ENCODE results near the gene DNAJB6.
"Not testable (repeated sequence)": the region's sequence is repeated elsewhere in the genome, so short reads cannot be mapped to it uniquely, and the experiment has no call there.

Gene DNAJB6

DNA sequence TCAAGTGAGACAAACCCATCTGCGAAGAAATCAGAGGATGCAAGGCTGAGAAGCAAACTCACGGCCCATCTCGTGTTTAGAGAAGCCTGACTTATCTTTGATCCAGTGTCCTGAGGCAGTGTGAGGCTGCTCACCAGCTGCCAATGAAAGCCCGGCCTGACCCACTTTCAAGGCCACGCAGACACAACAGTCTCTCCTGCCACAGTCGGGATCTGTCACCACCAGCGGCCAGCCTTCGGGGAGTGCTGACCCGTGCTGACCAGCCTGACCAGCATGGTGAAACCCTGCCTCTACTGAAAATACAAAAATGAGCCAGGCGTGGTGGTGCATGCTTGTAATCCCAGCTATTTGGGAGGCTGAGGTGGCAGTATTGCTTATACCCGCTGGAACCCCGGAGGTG, 7.4 kb upstream of the DNAJB6 start:
- no peak for DNase-seq

DNA sequence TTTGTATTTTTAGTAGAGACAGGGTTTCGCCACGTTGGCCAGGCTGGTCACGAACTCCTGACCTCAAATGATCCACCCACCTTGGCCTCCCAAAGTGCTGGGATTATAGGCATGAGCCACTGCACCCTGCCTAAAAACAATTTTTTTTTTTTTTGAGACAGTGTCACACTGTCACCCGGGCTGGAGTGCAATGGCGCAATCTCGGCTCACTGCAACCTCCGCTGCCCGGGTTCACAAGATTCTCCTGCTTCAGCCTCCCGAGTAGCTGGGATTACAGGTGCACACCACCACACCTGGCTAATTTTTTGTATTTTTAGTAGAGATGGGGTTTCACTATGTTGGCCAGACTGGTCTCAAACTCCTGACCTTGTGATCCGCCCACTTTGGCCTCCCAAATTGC, 6.2 kb upstream of the DNAJB6 start:
- DNase-seq: not testable (repeated sequence)

DNA sequence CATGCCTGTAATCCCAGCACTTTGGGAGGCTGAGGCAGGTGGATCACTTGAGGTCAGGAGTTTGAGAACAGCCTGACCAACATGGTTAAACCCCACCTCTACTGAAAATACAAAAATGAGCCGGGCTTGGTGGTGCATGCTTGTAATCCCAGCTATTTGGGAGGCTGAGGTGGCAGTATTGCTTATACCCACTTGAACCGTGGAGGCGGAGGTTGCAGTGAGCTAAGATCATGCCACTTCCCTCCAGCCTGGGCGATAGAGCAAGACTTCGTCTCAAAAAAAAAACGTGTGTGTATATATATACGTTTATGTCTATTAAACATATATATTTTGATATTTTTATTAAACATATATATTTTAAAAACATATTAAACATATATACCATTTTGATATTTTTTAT, 5.8 kb upstream of the DNAJB6 start:
- not testable (repeated sequence) for DNase-seq

DNA sequence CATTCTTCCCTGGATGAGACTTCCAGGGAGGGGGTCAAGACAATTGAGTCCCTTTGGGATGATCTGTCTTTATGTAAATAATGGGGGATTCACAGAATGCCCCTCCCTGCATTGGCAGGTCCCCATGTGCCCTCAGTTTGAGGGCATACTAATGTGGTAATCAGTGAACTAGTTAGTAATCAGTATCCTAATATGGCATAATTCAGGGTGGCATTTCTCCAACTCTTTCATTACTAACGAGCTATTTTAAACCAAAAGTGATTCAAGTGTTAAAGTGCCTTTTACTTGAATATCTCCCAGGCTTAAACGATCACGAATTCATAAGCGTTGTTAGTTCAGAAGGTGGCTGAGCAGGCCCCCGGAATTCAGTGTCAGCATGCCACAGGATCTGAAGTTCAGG, 1.6 kb upstream of the DNAJB6 start:
- DNase-seq: no peak

DNA sequence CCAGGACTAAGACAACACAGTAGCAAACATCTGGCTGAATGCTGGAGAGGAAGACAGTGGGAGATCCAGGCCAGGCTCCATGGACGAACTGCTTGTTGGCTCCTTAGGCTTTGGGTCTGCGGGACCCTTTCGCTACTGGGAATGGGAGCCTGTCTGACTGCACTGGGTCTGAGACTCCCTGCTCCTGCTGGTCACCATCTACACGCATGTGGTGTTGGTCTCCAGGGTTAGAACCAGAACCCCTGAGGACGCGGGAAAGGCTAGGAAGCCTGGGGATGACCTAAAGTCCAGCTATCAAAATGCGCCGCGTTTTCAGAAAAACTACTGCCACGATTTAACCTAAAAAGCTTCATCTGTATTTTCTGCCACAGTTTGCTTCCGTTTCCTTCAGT, 817 bp upstream of the DNAJB6 start:
- no peak for DNase-seq

DNA sequence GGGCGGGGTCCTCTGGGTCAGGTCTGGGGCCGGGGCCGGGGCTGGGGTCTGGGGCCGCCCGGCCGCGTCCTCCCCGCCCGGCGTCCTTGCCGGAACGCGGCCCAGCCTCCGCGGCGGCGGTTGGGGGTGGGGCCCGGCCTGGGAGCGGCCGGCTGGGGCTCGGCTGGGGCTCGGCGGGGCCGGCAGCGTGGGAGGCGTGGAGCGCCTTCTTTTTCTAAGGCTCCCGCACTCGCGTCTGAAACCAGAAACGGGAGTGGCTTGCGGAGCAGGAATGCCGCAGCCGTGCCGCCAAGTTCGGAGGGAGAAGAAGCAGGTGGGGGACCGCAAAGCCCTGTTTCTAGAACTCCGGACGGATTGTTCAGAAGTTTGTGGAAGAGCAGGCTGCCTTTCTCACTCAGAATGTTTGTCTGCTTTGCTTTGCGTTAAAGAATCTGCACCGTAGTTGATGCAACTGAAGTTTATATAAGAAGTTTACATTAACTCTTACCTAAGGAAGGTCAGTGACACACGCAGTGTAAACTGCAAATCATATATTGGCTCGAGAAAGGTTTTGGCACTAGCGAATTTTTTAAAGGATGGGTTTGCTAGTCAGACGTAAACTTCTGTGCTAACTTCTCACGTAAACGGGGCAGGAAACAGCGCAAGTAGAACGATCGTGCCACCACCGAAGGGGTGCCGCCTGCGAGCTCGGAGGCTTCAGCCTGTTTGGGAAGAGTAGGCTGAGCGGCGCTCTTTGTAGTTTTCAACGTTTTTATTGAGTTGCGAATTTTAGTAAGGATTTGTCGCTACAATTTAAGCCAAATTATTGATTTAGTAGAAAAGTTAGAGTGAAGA, 729 bp downstream of the DNAJB6 start:
- no peak for DNase-seq

DNA sequence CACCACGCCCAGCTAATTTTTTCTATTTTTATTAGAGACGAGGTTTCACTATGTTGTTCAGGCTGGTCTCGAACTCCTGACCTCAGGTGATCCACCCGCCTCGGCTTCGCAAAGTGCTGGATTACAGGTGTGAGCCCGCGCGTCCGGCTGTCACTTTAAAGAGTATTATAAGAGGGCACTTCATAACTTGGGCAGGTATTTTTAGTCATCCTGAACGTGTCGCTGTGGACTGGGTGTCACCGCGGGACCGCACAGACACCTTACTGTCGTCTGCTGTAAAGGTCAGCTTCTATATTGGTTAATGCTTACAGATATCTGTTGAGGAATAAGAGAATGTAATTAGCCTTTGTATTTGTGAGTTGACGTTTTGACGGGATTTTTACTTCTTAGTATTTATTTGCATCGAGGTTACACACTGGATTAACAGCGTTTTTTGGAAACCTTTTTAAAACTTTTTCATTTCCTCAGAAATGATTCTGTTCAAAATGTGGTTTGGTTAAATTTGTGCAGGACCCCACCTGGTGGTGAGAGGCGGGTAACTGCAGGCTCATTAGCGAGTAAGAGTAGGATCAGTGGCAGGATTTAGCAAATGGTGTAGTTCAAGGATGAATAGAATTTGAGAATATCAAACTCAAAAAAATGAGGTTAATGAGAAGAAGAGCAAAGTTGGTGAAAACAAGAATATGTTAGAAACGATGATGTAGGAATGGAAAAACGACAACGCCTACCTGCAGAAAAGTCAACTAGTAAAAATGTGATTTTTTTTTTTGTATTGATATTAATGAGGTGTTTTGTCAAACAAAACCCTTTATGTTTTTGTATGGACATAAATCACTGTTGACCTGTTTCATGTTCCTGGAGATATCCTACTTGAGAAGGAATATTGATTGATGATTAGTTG, 3.2 kb downstream of the DNAJB6 start:
- DNase-seq: peak; percentile 13 to 24

DNA sequence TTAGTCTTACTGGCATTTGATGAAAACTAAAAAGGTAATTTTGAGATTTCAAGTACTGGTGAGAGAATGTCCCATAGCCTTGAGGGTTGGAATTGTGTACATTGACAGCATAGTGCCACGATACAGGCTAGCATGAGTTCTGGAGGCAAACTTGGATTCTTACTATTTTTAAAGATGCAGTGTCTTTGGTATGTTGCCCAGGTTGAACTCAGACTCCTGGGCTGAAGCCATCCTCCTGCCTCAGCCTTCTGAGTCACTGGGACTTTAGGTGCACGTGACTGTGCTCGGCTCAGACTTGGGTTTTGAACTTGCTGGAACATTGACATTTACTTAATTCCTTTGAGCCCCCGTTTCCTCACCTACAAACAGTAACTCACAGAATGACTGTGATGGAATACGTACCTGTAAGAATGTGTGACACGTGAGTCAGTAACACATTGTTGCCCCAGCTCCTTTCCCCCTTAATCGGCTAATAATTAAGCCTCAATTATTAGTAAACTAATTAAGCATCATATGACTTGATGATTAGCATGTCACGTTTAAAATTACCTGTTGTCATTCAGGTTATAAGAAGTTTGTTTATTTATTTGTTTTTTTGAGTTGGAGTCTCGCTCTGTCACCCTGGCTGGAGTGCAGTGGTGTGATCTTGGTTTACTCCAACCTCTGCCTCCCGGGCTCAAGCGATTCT, 10.6 kb downstream of the DNAJB6 start:
- DNase-seq: no peak

DNA sequence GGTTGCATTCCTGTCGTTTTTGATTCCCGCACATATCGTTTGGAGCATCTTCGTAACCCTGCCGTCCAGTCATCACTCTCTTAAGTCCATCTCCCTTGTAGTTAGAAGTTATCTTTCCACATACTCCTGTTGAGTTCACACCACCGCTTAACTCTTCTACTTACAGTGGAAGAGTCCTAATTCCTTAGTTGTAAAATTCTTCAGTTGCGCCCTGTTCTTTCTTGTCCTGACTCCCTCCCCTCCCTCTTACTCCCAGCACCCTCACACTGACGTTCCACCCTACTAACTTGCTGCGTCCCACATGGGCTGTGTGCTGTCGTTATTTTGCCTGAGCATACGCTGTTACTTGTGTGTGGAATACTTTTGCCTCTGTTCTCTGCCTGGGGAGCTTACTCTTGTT, 11.7 kb downstream of the DNAJB6 start:
- no peak for DNase-seq

DNA sequence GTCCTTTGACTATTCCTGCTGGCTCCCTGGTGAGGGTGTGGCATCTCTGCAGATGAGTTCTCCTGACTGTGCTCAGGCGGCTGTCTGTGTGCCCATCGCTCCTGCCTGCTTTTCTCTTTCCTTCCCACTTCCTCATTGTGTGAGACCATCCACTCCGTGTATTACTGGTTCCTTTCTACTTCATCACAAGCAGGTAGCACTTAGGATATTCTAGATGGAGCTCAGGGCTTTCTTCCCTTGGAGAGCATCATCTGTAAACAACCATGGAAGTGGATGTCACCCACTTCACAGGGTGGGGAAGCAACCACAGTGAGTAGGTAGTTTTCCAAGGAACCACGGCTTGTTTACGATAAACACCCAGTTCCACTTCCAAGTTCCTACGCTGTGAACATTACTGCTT, 15.7 kb downstream of the DNAJB6 start:
- DNase-seq: peak in 1 of 2 experiments; percentile 40

DNA sequence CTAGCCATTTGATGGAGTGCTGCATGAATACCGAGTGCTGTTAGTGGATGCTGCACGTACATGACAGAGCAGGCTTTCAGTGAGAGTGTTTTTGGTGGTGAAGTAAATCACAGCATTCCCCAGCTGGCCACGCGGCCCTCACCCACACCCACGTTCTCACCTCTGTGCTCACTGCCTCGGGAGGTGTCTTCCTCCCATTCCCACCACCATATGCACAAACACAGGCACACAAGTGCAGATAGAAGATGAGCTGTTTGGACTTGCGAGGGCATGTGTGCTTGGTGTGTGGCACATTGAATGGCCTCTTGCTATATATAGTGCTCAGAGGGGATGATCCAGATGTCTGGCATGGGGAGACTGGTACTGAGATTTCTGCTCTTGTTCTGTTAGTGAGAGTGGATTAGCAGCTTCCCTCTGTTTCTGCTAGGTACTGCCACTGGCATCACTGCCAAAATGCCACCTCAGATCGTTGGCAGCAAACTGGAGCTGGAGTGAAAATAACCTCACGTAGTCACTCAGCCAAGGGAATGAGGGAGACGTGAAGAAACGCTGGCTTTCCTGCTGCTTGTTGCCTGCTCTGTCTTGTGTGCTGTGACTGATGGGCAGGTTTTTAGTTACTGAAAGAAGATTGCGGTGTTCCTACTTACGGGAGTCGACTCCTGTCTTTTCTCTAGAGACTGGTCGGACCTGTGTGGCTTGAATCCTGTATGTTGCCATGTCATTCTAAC, 19.1 kb downstream of the DNAJB6 start:
- no peak for DNase-seq

DNA sequence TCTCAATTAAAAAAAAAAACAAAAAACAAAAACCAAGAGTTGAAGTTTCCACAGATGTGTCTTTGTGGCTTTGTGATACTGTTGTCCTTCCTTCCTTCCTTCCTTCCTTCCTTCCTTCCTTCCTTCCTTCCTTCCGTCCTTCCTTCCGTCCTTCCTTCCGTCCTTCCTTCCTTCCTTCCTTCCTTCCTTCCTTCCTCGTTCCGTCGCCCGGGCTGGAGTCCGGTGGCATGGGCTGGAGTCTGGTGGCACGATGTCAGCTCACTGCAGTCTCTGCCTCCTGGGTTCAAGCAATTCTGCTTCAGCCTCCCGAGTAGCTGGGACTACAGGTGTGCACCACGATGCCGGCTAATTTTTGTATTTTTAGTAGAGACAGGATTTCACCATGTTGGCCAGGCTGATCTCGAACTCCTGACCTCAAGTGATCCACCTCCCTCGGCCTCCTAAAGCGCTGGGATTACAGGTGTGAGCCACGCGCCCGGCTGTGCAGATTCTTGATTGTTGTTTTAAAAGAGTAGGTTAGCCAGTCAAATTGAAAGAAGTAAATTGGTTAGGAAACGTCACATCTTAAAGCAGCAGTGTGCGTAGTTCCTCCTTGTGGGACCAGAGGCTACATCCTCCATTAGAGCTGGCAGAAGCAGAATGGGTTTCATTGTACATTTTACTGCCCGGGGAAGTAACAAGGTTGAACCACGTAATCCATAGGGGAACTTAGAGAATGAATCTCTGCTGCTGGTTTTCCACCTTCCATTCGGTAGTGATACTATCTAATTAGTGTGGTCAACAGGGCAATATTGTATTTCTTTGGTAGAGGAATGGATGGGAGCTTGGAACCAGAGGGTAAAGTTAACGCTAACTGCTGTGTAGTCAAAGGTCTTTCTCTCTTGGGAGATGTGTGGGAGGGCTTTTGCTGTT, 20.6 kb downstream of the DNAJB6 start:
- no peak for DNase-seq

DNA sequence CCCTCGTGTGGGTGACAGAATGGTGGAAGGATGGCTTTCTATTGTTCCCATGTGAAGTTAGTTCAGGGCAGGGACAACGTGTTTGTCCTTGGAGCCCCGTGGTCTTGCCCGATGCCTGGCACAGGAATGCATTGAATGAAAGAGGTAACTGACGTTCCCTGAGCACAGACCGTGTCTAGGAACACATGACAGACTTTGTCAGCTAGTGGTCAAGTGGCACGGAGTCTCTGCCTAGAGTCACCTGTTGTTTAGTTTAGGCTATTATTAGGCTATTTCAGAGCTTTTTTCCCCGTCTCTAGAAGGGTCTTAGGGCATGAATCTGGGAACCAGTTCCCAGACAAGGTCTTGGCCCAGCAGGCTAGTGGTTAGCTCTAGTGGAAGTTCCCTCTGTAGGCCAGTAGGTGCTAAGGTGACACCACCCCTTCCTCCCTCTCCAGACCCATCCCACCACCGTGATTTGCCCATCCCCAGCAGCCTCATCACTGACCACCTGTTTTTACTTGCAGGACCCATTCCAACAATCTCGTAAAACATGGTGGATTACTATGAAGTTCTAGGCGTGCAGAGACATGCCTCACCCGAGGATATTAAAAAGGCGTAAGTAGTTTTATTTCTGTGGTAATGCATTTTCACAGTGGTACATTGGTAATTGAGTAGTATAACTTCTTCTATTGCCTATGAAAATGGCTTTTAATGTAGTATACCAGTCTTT, 21.4 kb downstream of the DNAJB6 start:
- peak in 1 of 2 experiments; percentile 48 for DNase-seq

DNA sequence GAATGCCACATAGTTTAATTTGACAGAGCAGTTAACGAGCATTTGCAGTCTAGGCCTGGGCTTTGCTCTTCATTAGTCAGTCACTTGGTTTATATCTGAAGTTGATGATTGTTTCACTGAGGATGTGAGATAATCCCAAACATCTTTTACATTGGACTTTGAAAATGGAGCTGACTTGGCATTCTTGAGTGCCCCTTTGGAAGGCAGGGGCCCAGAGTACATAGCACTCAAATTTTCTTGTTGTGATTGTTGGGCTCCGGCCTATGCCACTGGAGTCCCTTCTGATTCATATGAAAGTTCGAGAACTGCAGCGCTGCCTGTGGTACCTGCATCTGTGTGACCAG, 21.9 kb downstream of the DNAJB6 start:
- DNase-seq: peak in 1 of 2 experiments; percentile 45

DNA sequence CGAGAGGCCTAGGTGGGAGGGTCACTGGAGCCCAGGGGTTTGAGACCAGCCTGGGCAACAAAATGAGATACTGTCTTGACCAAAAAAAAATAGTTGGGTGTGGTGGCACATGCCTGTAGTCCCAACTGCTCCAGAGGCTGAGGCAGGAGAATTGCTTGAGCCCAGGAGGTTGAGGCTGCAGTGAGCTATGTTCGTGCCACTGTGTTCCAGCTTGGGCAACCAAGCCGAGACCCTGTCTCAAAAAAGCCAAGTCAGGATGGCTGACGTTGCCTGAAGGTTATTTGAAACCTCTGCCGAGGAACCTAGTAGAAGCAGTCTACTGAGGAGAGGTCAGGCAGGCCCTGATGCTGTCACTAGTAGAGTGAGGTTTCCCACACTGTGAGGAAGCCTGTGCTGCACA, 22.8 kb downstream of the DNAJB6 start:
- no peak for DNase-seq

DNA sequence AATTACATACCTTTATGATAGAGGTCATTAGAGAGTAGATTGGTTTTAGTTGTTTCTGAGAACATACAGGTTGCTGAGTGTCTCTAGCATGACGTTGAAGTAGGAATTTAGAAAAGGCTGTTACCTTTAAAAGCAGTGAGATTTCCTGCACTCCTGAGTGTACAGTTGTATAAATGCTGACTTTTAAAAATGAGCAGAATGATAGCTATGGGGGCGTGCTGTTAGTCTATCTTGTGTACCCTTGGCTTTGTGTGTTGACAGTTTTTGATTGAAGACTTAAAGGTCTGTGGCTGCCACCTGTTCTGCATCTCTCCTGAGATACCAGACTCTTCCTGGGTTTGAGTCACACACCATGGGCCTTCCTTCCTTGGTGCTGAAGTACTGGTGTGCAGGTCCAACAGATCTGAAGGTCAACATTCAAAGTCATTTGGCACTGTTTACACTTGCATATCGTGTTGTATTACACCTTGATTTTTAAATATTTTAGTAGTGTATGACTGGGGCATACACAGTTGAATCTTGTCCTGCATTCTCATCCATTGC, 23.8 kb downstream of the DNAJB6 start:
- no peak for DNase-seq

DNA sequence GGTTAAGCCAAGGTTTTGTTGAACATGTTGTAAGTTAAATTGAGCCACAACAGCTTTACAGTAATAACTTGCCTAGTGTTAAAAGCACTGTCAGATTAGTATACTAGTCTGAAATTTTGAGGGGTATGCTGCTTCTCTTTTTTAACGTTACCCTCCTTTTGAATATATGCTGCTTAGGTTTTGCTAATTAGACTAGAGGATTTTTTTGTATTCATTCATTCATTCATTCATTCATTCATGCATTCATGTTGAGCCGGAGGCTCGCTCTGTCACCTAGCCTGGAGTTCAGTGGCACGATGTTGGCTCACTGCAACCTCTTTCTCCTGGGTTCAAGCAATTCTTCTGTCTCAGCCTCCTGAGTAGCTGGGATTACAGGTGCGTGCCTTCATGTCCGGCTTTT, 24.7 kb downstream of the DNAJB6 start:
- DNase-seq: no peak

DNA sequence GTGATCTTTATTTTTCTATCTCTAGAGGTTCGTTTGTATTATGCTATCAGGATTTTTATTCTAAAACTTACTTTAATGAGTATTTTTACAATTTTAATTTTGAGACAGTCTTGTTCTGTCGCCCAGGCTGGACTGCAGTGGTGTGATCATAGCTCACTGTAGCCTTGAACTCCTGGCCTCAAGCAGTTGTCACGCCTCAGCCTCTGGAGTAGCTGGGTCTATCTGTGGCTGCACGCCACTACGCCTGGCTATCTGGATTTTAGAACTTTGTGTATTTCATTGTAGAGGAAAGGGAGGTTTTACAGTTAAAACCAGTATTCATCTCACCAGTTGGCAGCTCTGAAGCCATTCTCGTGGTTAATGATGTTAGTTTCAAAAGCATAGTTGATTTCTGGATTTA, 25.9 kb downstream of the DNAJB6 start:
- DNase-seq: no peak

DNA sequence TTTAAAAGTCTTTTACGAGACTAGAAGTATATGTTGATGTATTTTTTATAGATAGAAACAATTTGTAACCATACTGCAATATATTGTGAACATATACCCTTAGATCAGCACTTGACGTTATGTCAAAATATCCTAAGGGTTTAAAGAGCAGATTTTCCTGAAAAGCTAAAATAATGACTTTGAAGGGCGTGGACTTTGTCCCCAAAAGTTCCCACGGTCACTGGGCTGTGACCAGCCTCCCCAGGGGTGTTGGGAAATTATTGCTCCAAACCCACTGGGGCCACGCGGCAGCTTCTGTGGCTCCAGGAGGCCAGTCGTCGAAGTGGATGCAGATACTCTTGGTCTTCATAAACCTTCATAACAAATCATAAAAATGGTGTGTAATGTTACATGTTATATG, 29.9 kb downstream of the DNAJB6 start:
- DNase-seq: no peak

DNA sequence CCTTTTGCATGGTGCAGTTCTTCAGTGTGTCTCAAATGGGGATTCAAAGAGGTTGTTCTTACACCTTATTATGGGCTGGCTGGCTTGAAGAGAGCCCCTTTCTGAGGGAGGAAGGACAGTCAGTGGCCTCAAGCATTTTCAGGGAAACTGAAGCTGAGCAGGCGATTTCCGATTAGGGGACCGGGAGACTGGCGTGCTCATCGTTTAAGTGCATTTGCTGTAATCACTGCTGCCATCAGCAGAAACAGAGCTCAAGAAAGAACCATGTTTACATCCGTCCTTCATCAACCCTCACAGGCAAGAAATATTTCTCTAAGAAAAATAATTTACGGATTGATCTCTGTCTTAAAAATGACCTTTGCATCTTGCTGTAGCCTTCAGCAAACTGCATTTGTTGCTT, 32.2 kb downstream of the DNAJB6 start:
- DNase-seq: no peak

DNA sequence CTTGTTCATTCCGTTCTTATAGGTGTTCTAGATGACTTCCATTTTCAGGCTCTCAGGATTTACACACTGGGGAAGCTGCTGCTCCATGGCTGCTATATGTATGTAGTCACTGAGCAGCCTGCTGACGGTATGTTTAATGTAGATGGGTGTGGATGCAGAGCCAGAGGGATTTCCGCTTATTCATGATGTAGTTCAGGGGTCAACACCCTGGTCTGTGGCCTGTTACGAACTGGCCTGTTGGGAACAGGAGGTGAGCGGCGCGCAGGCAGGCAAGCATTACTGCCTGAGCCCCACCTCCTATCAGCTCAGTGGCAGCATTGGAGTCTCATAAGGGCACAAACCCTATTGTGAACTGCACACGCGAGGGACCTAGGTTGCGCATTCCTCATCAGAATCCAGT, 33.9 kb downstream of the DNAJB6 start:
- no peak for DNase-seq

All from NCI-H187 (cell line).